ENCODE measurements around the gene CACNG7. TPM values are rescaled to one million over a fixed set of nuclear protein-coding genes. Genes with fewer than 3 reads are reported as not detected.

CACNG7 gene
- total and polyA plus RNA-seq, 10 of the 15 experiments (the other 5 are each of a cell fraction or from before 2014, with no cell fraction given) = not detected

DNA sequence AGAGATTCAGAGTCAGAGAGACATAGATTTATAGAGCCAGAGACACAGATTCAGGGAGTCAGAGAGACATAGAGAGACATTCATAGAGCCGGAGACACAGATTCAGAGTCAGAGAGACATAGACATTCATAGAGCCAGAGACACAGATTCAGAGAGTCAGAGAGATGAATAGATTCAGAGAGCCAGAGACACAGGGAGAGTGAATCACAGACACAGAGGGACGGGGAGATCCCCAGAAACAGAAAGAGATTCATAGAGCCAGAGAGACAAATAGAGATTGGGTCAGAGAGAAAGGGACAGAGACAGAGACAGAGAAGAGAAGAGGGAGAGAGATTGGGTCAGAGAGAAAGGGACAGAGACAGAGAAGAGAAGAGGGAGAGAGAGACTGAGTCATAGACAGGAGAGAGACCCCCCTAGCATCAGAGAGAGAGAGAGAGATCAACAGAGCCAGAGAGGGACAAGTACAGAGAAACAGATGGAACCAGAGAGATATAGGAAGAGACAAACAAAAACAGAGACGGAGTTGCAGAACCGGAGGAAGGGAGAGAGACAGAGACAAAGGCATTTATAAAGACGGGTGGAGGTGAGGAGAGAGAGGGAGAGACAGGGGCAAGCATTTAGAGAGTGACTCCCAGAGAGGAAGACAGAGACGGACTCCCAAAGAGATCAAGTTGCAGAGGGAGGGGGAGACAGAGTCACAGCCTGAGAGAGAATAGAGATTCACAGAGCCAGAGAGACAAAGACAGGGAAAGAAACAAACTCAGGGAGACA is 28.2 kb upstream of the CACNG7 start:
- ChIA-PET POLR2A (no interaction called here), SMC1A (ENCODE audit: uncharacterized antibody, unreplicated experiment) (no interaction called here), CTCF (no interaction called here), RAD21 (ENCODE audit: unreplicated experiment) (no interaction called here)
- Histone ChIP-seq H3K36me3 (ENCODE audit: control insufficient read depth in 2 of 2, insufficient read depth in 2 of 2, low read length in 1 of 2) (no peaks in the 10 kb centered on the region), H3K4me1 (ENCODE audit: control insufficient read depth, insufficient read depth, low read length) (no peaks in the 10 kb centered on the region), H3K79me2 (ENCODE audit: control insufficient read depth, insufficient read depth, low read length) (no peaks in the 10 kb centered on the region), H3K4me3 (no peak overlapping the region), H3K9me3 (replicated peaks; ENCODE audit: control insufficient read depth, insufficient read depth, low read length) (no peaks in the 10 kb centered on the region; the same call in 2 of the 3 replicates), H3K27ac (ENCODE audit: control insufficient read depth, insufficient read depth) (no peak overlapping the region), H3K4me2 (ENCODE audit: control insufficient read depth, insufficient read depth) (no peak overlapping the region), H3K27me3 (replicated peaks in 1 of 2; ENCODE audit: control insufficient read depth in 2 of 2, insufficient read depth in 2 of 2, low read length in 1 of 2) (no peaks in the 10 kb centered on the region), H3K9ac (ENCODE audit: control insufficient read depth, insufficient read depth, low read length) (no peak overlapping the region), H4K20me1 (ENCODE audit: control insufficient read depth, insufficient read depth) (no peaks in the 10 kb centered on the region), H2AFZ (ENCODE audit: control insufficient read depth, low read depth, low read length) (no peak overlapping the region)
- whole genome bisulfite sequencing (ENCODE audit: insufficient coverage, insufficient replicate concordance, low lambda C conversion rate, missing lambda C conversion rate) = 9% methylated on average over 5 of the region's 6 CpGs
- intact Hi-C loops (cut with micrococcal nuclease; ENCODE audit: unreplicated experiment) = no loop called here
- TF ChIP-seq, protein P1, sequence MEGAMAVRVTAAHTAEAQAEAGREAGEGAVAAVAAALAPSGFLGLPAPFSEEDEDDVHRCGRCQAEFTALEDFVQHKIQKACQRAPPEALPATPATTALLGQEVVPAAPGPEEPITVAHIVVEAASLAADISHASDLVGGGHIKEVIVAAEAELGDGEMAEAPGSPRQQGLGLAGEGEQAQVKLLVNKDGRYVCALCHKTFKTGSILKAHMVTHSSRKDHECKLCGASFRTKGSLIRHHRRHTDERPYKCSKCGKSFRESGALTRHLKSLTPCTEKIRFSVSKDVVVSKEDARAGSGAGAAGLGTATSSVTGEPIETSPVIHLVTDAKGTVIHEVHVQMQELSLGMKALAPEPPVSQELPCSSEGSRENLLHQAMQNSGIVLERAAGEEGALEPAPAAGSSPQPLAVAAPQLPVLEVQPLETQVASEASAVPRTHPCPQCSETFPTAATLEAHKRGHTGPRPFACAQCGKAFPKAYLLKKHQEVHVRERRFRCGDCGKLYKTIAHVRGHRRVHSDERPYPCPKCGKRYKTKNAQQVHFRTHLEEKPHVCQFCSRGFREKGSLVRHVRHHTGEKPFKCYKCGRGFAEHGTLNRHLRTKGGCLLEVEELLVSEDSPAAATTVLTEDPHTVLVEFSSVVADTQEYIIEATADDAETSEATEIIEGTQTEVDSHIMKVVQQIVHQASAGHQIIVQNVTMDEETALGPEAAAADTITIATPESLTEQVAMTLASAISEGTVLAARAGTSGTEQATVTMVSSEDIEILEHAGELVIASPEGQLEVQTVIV (IDR thresholded peaks at IDR 0.05; ENCODE audit: borderline replicate concordance, partially characterized antibody) = no peak
- no peak for TF ChIP-seq IKZF1 (conservative IDR thresholded peaks at IDR 0.05)
- TF ChIP-seq BACH1 (IDR thresholded peaks at IDR 0.05; ENCODE audit: borderline replicate concordance) = no peak
- TF ChIP-seq NR2F1 (conservative IDR thresholded peaks at IDR 0.05) = no peak
- TF ChIP-seq, protein P2, sequence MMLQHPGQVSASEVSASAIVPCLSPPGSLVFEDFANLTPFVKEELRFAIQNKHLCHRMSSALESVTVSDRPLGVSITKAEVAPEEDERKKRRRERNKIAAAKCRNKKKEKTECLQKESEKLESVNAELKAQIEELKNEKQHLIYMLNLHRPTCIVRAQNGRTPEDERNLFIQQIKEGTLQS (IDR thresholded peaks at IDR 0.05; ENCODE audit: borderline replicate concordance, extremely low read depth, low read depth, low read length) = no peak
- TF ChIP-seq ZNF274 (IDR thresholded peaks at IDR 0.05; ENCODE audit: insufficient read depth, insufficient read length) = no peak
- TF ChIP-seq, protein P3, sequence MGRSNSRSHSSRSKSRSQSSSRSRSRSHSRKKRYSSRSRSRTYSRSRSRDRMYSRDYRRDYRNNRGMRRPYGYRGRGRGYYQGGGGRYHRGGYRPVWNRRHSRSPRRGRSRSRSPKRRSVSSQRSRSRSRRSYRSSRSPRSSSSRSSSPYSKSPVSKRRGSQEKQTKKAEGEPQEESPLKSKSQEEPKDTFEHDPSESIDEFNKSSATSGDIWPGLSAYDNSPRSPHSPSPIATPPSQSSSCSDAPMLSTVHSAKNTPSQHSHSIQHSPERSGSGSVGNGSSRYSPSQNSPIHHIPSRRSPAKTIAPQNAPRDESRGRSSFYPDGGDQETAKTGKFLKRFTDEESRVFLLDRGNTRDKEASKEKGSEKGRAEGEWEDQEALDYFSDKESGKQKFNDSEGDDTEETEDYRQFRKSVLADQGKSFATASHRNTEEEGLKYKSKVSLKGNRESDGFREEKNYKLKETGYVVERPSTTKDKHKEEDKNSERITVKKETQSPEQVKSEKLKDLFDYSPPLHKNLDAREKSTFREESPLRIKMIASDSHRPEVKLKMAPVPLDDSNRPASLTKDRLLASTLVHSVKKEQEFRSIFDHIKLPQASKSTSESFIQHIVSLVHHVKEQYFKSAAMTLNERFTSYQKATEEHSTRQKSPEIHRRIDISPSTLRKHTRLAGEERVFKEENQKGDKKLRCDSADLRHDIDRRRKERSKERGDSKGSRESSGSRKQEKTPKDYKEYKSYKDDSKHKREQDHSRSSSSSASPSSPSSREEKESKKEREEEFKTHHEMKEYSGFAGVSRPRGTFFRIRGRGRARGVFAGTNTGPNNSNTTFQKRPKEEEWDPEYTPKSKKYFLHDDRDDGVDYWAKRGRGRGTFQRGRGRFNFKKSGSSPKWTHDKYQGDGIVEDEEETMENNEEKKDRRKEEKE (IDR thresholded peaks at IDR 0.05) = no peak
- no peak for TF ChIP-seq ZNF24 (IDR thresholded peaks at IDR 0.05)
- TF ChIP-seq ZNF207 (IDR thresholded peaks at IDR 0.05; ENCODE audit: borderline replicate concordance) = no peak
- no peak for TF ChIP-seq GABPA (IDR thresholded peaks at IDR 0.05; ENCODE audit: low read depth)
- no peak for TF ChIP-seq CREM (IDR thresholded peaks at IDR 0.05; ENCODE audit: low read depth)
- no peak for TF ChIP-seq CEBPB (IDR thresholded peaks at IDR 0.05; ENCODE audit: borderline replicate concordance in 1 of 2, low read depth in 2 of 2, low read length in 2 of 2)
- no TSS peak for BruUV-seq (replicated peaks)
- no peak for FAIRE-seq
- ATAC-seq = no peak
- no peak for DNase-seq (ENCODE audit: low read depth, low spot score)
- in situ Hi-C loops (cut with MboI) = no loop called here

Measured in GM12878 (cell line).